T47D (cell line): Measurements from ENCODE around the gene FAXDC2.

Experiments used
- DNase-seq, 2 experiments: peaks; one replicate each; pipeline versions ENCODE4 v3.0.0 to v3.0.0-alpha.2; 2011 to 2012; ENCODE audit warnings: low read depth in 1 of 2, low spot score in 1 of 2
- JUND ChIP-seq: IDR thresholded peaks from 2 replicates; pipeline ENCODE4 v1.6.1; 2012; ENCODE audit warnings: low read depth
- in situ Hi-C: cut with HindIII; loops from 2 replicates; pipeline ENCODE4 v1.10.0; 2016; ENCODE audit warnings: low sequenced_read_pairs, low pct_unique_long_range_greater_than_20kb

The FAXDC2 gene

GRCh38 chr5:154850255-154851062, at the start of gene FAXDC2:
Gene FAXDC2, minus strand, starts transcription at chr5:154850603. Its CDS starts 12,425 bp downstream, at chr5:154838178.
- no peak for DNase-seq
- in situ Hi-C loops = no loop called here

GRCh38 chr5:154900066-154900465, 49.7 kb upstream of the FAXDC2 start:
- in situ Hi-C loops = no loop called here
- DNase-seq = no peak

More at GRCh38 chr5:154850255-154851062, at the start of gene FAXDC2:
- TF ChIP-seq JUND = no peak

GRCh38 chr5:154899151-154899816, 48.9 kb upstream of the FAXDC2 start:
- TF ChIP-seq JUND = no peak
- in situ Hi-C loops = no loop called here
- DNase-seq = no peak

More at GRCh38 chr5:154900066-154900465, 49.7 kb upstream of the FAXDC2 start:
- TF ChIP-seq JUND = no peak

- DNase-seq = no peak
- in situ Hi-C loops = no loop called here
- TF ChIP-seq JUND = no peak
Measured at GRCh38 chr5:154898210-154898609, 47.8 kb upstream of the FAXDC2 start.

- DNase-seq = no peak
- in situ Hi-C loops = no loop called here
- TF ChIP-seq JUND = no peak
Measured at GRCh38 chr5:154896562-154897165, 46.3 kb upstream of the FAXDC2 start.

GRCh38 chr5:154895606-154896561, 45.5 kb upstream of the FAXDC2 start:
- no peak for TF ChIP-seq JUND
- DNase-seq = no peak
- in situ Hi-C loops = no loop called here

- no peak for TF ChIP-seq JUND
- in situ Hi-C loops = no loop called here
- DNase-seq = no peak
Measured at GRCh38 chr5:154893381-154893780, 43.0 kb upstream of the FAXDC2 start.

- DNase-seq = no peak
- no peak for TF ChIP-seq JUND
- in situ Hi-C loops = no loop called here
Measured at GRCh38 chr5:154892369-154892771, 42.0 kb upstream of the FAXDC2 start.

- in situ Hi-C loops = no loop called here
- no peak for TF ChIP-seq JUND
- no peak for DNase-seq
Measured at GRCh38 chr5:154885439-154885838, 35.0 kb upstream of the FAXDC2 start.

- TF ChIP-seq JUND = no peak
- DNase-seq = no peak
- in situ Hi-C loops = no loop called here
Measured at GRCh38 chr5:154884424-154884823, 34.0 kb upstream of the FAXDC2 start.

GRCh38 chr5:154881986-154882385, 31.6 kb upstream of the FAXDC2 start:
- in situ Hi-C loops = no loop called here
- DNase-seq = no peak
- no peak for TF ChIP-seq JUND

GRCh38 chr5:154878642-154879335, 28.4 kb upstream of the FAXDC2 start:
- TF ChIP-seq JUND = no peak
- no peak for DNase-seq
- in situ Hi-C loops = no loop called here
